GM23338 (cell line): ENCODE measurements around the gene TBL1XR1.

Experiments used
- CTCF ChIP-seq, 2 experiments: fragments of 200-600 bp in 1 of 2; sonication (generic) in 1 of 2; conservative IDR thresholded peaks; 2 replicates each; pipeline versions ENCODE4 v1.5.1 to v1.6.1; 2016 to 2017; ENCODE audit warnings: antibody characterized with exemption in 2 of 2, low read depth in 2 of 2, mild to moderate bottlenecking in 2 of 2, moderate library complexity in 1 of 2
- POLR2AphosphoS5 ChIP-seq: IDR thresholded peaks from 2 replicates; pipeline ENCODE4 v1.6.1; 2016; ENCODE audit warnings: antibody characterized with exemption, low read depth

GRCh38 chr3:177015881-177016280 is 181.4 kb downstream of the TBL1XR1 start:
- TF ChIP-seq CTCF (conservative IDR thresholded peaks at IDR 0.05; ENCODE audit: low read depth in 2 of 2) = no peak
- no peak for TF ChIP-seq POLR2AphosphoS5
